Jurkat, Clone E6-1 (cell line): ENCODE data around the gene UGT1A8.
"Not testable (repeated sequence)": the region's sequence is repeated elsewhere in the genome, so short reads cannot be mapped to it uniquely, and the experiment has no call there.

Source experiments
- DNase-seq: peaks from one replicate; pipeline ENCODE4 v3.0.0-alpha.2; 2011; ENCODE audit warnings: low read depth, low spot score
- H3K4me3 ChIP-seq: 2 replicates; pipeline ENCODE4 v1.5.1; 2011; ENCODE audit warnings: mild to moderate bottlenecking, low read length, control low read depth, moderate library complexity

UGT1A8 gene

DNA sequence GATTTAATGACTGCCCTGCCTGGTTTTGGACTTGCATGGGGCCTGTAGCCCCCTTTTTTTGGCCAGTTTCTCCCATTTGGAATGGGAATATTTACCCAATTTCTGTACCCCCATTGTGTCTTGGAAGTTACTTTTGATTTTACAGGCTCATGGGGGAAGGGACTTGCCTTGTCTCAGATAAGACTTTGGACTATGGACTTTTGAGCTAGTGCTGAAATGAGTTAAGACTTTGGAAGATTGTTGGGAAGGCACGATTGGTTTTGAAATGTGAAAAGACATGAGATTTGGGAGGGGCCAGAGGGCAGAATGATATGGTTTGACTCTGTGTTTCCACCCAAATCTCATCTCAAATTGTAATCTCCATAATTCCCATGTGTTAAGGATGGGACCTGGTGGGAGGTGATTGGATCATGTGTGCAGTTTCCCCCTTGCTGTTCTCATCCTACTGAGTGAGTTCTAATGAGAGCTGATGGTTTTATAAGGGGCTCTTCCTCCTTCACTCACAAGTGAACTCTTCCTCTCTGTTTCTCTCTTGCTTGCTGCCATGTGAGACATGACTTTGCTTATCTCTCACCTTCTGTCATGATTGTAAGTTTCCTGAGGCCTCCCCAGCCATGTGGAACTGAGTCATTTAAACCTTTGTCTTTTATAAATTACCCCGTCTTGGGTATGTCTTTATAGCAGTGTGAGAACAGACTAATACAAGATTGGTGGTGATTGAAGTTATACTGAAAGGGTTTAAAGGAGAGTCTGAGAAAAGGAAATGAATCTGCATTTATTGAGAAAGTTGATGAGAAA lies 134.0 kb downstream of the UGT1A8 start:
- DNase-seq, H3K4me3 ChIP-seq: not testable (repeated sequence)

- H3K4me3 ChIP-seq, result no peak overlapping the region
- no peak for DNase-seq
Observed at GRCh38 chr2:233754872-233755611, 137.6 kb downstream of the UGT1A8 start.

- H3K4me3 ChIP-seq, result no peak overlapping the region
- no peak for DNase-seq
Observed at GRCh38 chr2:233756429-233757081, 139.1 kb downstream of the UGT1A8 start.

DNA sequence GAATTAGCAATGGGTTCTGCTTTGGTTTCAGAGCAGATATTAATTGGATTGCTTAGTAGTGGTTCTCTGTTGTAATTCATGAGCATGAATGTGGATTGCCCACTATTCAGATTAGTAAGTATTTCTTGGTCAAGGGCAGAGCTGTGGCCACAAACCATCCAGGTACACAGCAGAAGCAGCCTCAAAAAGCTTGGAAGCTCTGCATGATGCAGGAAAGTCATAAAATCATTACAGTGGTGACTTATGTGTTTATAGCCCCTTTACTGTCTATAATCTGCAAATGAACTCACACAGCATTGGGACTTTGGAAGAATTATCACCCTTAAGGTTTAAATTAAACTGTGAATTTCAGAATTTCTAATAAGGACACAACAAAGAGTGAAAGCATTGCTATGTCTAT lies 140.7 kb downstream of the UGT1A8 start:
- no peak overlapping the region for H3K4me3 ChIP-seq

DNA sequence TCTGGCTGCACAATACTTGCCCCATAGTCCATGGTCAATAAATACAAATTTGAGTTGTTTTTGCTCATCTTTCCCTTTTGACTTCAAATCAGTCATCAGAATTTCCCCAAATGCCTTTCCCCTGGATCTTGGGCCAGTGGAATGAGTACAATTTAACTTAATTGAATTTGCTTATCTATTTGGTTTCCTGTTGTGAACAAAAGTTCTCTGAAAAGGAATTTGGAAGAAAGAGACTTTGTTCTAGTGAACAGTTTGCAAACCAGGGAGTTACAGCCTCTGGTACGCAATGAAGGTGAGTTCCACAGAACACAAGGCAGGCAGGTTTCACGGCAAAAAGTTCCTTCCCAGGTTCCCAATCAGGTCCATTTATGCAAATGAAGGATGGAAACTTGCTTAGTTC lies 141.4 kb downstream of the UGT1A8 start:
- H3K4me3 ChIP-seq, result no peak overlapping the region
- DNase-seq, result no peak

More for the DNA sequence above, 140.7 kb downstream of the UGT1A8 start:
- DNase-seq, result no peak

DNA sequence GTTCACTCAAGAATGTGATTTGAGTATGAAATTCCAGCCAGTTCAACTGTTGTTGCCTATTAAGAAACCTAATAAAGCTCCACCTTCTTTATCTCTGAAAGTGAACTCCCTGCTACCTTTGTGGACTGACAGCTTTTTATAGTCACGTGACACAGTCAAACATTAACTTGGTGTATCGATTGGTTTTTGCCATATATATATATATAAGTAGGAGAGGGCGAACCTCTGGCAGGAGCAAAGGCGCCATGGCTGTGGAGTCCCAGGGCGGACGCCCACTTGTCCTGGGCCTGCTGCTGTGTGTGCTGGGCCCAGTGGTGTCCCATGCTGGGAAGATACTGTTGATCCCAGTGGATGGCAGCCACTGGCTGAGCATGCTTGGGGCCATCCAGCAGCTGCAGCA lies 142.6 kb downstream of the UGT1A8 start, which contains the start of gene UGT1A1:
UGT1A1 (plus strand) TSS at position 228 of the 400 bp plus-strand sequence; CDS start at position 246, 18 bp downstream.
- H3K4me3 ChIP-seq, result no peak within 1 kb of the TSS
- DNase-seq, result no peak

DNA sequence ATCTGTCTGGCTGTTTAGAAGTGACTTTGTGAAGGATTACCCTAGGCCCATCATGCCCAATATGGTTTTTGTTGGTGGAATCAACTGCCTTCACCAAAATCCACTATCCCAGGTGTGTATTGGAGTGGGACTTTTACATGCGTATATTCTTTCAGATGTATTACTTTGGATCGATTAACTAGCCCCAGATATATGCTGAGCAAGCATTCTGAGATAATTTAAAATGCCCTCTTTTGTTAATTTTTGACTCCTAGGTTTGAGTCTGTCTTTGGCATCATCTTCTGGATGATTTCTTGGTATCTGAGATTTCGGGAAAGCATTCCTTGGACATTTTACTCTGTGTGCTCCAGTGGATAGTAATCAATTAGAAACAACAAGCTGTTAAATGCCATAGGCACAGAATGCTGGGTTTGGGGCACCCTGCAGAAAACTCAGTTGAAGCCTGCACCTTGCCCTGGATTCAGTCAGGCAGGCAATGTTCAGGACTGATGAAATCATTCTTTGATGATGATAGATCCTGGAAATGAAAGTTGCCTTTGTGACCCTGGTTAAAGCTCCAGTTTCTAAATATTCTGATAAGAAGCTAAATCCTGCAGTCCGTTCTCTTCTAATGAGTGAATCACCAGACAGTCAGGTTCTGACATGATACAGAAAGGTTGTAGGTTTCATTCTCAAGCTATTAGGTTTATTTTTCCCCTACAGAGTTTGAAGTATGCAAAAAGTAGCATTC lies 143.8 kb downstream of the UGT1A8 start:
- no peak for DNase-seq
- H3K4me3 ChIP-seq, result no peak overlapping the region

- no peak overlapping the region for H3K4me3 ChIP-seq
- no peak for DNase-seq
Observed at GRCh38 chr2:233764264-233764663, 146.8 kb downstream of the UGT1A8 start.

DNA sequence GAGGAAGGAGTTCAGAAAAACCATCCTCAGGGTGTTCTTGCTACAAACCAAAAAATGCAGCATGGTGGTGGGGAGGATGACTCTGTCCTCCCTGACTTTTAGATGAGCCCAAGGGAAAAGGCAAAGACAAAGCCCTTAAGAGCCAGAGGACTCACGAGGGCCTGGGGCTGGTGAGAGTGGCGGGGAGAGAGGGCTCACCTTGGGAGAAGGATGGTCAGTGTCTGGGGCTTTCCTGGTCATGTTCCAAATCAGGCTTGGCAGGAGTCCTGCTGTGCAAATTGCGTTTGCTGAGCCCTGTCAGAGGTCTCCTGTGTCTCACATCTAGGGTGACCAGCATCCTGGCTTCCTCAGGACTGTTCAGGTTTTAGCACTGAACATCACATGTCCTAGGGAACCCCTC lies 147.3 kb downstream of the UGT1A8 start:
- DNase-seq, result no peak
- H3K4me3 ChIP-seq, result no peak overlapping the region

GRCh38 chr2:233766416-233766815 lies 149.0 kb downstream of the UGT1A8 start:
- H3K4me3 ChIP-seq, result no peak overlapping the region
- DNase-seq, result no peak

DNA sequence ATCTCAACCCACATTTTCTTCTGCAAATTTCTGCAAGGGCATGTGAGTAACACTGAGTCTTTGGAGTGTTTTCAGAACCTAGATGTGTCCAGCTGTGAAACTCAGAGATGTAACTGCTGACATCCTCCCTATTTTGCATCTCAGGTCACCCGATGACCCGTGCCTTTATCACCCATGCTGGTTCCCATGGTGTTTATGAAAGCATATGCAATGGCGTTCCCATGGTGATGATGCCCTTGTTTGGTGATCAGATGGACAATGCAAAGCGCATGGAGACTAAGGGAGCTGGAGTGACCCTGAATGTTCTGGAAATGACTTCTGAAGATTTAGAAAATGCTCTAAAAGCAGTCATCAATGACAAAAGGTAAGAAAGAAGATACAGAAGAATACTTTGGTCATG lies 150.6 kb downstream of the UGT1A8 start:
- H3K4me3 ChIP-seq, result no peak overlapping the region
- no peak for DNase-seq

DNA sequence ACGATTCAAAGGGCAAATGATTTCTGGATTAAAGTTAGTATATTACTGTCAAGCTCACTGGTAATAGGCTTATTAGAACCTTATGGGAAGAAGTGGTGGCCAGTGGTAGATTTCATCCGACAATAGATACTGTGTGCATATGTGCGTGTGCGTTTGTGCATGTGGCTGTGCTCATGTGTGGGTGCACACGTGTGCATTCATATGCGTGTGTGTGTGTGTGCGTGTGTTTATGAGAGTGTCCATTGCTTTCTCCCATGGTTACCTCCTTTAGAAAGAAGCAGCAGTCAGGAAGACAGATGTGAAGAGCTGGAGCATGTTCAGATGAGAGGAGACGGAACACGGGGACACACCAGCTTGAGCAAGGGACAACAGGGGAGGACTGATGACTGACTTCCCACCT lies 151.8 kb downstream of the UGT1A8 start:
- no peak overlapping the region for H3K4me3 ChIP-seq
- no peak for DNase-seq

GRCh38 chr2:233772153-233772552 lies 154.7 kb downstream of the UGT1A8 start:
- no peak overlapping the region for H3K4me3 ChIP-seq
- no peak for DNase-seq

GRCh38 chr2:233772583-233772982 lies 155.2 kb downstream of the UGT1A8 start:
- no peak overlapping the region for H3K4me3 ChIP-seq
- no peak for DNase-seq

GRCh38 chr2:233773854-233774253 lies 156.4 kb downstream of the UGT1A8 start:
- no peak for DNase-seq
- no peak overlapping the region for H3K4me3 ChIP-seq

GRCh38 chr2:233775414-233775813 lies 158.0 kb downstream of the UGT1A8 start:
- DNase-seq, result no peak
- H3K4me3 ChIP-seq, result no peak overlapping the region

DNA sequence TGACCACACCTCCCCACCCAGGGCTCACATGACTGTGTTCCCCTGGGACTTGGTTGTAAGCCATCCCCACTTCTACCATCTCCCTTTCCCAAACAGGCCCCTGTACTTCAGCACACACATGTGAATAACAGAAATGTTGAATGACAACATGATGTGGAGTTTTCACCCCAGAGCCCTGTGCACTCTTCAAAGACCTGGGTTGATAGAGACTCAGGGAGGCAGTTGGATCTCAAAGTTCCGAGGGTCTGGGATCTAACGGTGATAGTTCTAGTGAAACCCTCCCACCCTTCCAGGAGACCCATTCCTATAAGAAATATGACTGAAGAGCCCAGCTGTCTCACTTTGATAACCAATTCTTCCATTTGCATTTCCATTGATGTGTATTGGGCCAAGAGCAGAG lies 160.6 kb downstream of the UGT1A8 start, which contains the start of gene MROH2A:
MROH2A (plus strand) TSS at position 301 of the 400 bp plus-strand sequence. CDS start 1,029 bp downstream, outside the sequence.
- H3K4me3 ChIP-seq, result no peak within 1 kb of the TSS
- DNase-seq, result no peak

- no peak overlapping the region for H3K4me3 ChIP-seq
- DNase-seq, result no peak
Observed at GRCh38 chr2:233779722-233780121, 162.3 kb downstream of the UGT1A8 start.

DNA sequence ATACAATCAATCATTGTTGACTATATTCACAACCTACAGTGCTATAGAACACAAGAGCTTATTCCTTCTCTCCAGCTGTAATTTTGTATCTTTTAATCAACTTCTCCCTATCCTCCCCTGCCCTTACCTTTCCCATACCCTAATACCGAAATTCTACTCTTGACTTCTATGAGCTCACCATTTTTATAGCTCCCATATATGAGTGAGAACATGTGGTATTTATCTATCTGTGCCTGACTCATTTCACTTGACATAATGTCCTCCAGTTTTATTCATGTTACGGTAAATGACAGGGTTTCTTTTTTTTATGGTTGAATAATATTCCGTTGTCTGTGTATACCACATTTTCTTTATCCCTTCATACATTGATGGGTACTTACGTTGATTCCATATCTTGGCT lies 163.3 kb downstream of the UGT1A8 start:
- DNase-seq, result no peak
- no peak overlapping the region for H3K4me3 ChIP-seq
